HL-60/S4 treated with retinoic acid at 250 ng/mL for 4 days and 3 days (cell line): ENCODE results near the gene DIRAS3.
"Not testable (repeated sequence)": the region's sequence is repeated elsewhere in the genome, so short reads cannot be mapped to it uniquely, and the experiment has no call there.

ENCODE experiments used
- in situ Hi-C: fragments of 300-500 bp; cut with MboI; formaldehyde crosslinking; loops from 2 replicates; pipeline ENCODE4 v1.7.0; 2022; ENCODE audit warnings: low sequenced_read_pairs

The DIRAS3 gene

GRCh38 chr1:68024635-68025338 is 25.6 kb downstream of the DIRAS3 start:
- in situ Hi-C loops, result no loop called here

- in situ Hi-C loops, result no loop called here
Observed at GRCh38 chr1:68016381-68016780, 34.0 kb downstream of the DIRAS3 start.

- in situ Hi-C loops, result no loop called here
Observed at GRCh38 chr1:68015971-68016370, 34.5 kb downstream of the DIRAS3 start.

GRCh38 chr1:68015369-68015768 is 35.1 kb downstream of the DIRAS3 start:
- in situ Hi-C loops, result no loop called here

GRCh38 chr1:68013351-68013750 is 37.1 kb downstream of the DIRAS3 start:
- in situ Hi-C loops, result no loop called here

GRCh38 chr1:68011657-68012375 is 38.6 kb downstream of the DIRAS3 start:
- in situ Hi-C loops, result no loop called here

GRCh38 chr1:68010543-68010942 is 39.9 kb downstream of the DIRAS3 start:
- in situ Hi-C loops, result no loop called here

GRCh38 chr1:68010090-68010489 is 40.3 kb downstream of the DIRAS3 start:
- in situ Hi-C loops, result no loop called here

- in situ Hi-C loops, result not testable (repeated sequence)
Observed at GRCh38 chr1:68003626-68004025, 46.8 kb downstream of the DIRAS3 start.

- in situ Hi-C loops, result no loop called here
Observed at GRCh38 chr1:68000191-68000590, 50.2 kb downstream of the DIRAS3 start.

GRCh38 chr1:67997746-67998145 is 52.7 kb downstream of the DIRAS3 start:
- in situ Hi-C loops, result no loop called here
